DMS 273 treated with DMSO at 0.1 percent for 48 hours (cell line): ENCODE data around the gene KLHL29.

Experiments
- DNase-seq: peaks from one replicate; lab custom pipeline; 2025; lab: John Stamatoyannopoulos, UW

KLHL29 gene

GRCh38 chr2:23659328-23659727 lies 274.3 kb downstream of the KLHL29 start:
- DNase-seq, result no peak

- no peak for DNase-seq
These were observed 274.8 kb downstream of the KLHL29 start for GRCh38 chr2:23659773-23660172.

GRCh38 chr2:23660237-23660636 lies 275.3 kb downstream of the KLHL29 start:
- no peak for DNase-seq

- DNase-seq, result no peak
These were observed 276.5 kb downstream of the KLHL29 start for GRCh38 chr2:23661276-23662050.

- DNase-seq, result no peak
These were observed 277.5 kb downstream of the KLHL29 start for GRCh38 chr2:23662466-23662865.

- no peak for DNase-seq
These were observed 278.3 kb downstream of the KLHL29 start for GRCh38 chr2:23662941-23663920.

GRCh38 chr2:23664066-23664788 lies 279.2 kb downstream of the KLHL29 start:
- no peak for DNase-seq

GRCh38 chr2:23666241-23666979 lies 281.4 kb downstream of the KLHL29 start:
- no peak for DNase-seq

GRCh38 chr2:23666980-23667357 lies 282.0 kb downstream of the KLHL29 start:
- DNase-seq, result no peak

- DNase-seq, result no peak
These were observed 283.9 kb downstream of the KLHL29 start for GRCh38 chr2:23668756-23669304.

GRCh38 chr2:23669413-23670244 lies 284.6 kb downstream of the KLHL29 start:
- peak; percentile 85 for DNase-seq

GRCh38 chr2:23670245-23670592 lies 285.2 kb downstream of the KLHL29 start:
- DNase-seq, result no peak

- DNase-seq, result no peak
These were observed 288.1 kb downstream of the KLHL29 start for GRCh38 chr2:23673082-23673481.

GRCh38 chr2:23673830-23674679 lies 289.1 kb downstream of the KLHL29 start:
- DNase-seq, result no peak

GRCh38 chr2:23675506-23675905 lies 290.5 kb downstream of the KLHL29 start:
- DNase-seq, result no peak

- DNase-seq, result no peak
These were observed 292.9 kb downstream of the KLHL29 start for GRCh38 chr2:23677836-23678235.

- DNase-seq, result no peak
These were observed 294.1 kb downstream of the KLHL29 start for GRCh38 chr2:23679044-23679443.

GRCh38 chr2:23680951-23681350 lies 296.0 kb downstream of the KLHL29 start:
- no peak for DNase-seq

- no peak for DNase-seq
These were observed 296.6 kb downstream of the KLHL29 start for GRCh38 chr2:23681356-23682140.
